Loucy (cell line): Measurements from ENCODE around the gene VWDE.

Experiments
- H2AFZ ChIP-seq: fragments of 200-600 bp; sonication (generic); 2 replicates; pipeline ENCODE4 v1.6.0; 2016; ENCODE audit warnings: antibody characterized with exemption, mild to moderate bottlenecking, low read length, moderate library complexity
- H3F3A ChIP-seq: fragments of 200-600 bp; 2 replicates; pipeline ENCODE4 v1.6.0; 2016; ENCODE audit warnings: antibody characterized with exemption, low read depth, mild to moderate bottlenecking
- H3K27me3 ChIP-seq: fragments of 200-600 bp; sonication (generic); 2 replicates; pipeline ENCODE4 v1.6.1; 2014; ENCODE audit warnings: low read length, mild to moderate bottlenecking; ENCODE audit not compliant: insufficient read depth, poor library complexity, severe bottlenecking
- H3K36me3 ChIP-seq: fragments of 200-600 bp; sonication (generic); 2 replicates; pipeline ENCODE4 v1.6.1; 2016; ENCODE audit warnings: low read length; ENCODE audit not compliant: insufficient read depth
- H3K4me1 ChIP-seq: fragments of 200-600 bp; sonication (generic); 2 replicates; pipeline ENCODE4 v1.5.1; 2014; ENCODE audit warnings: low read length, mild to moderate bottlenecking; ENCODE audit not compliant: insufficient read depth, poor library complexity, severe bottlenecking
- H3K4me2 ChIP-seq: fragments of 200-600 bp; sonication (generic); 2 replicates; pipeline ENCODE4 v1.6.0; 2014; ENCODE audit warnings: antibody characterized with exemption, low read length, low read depth, mild to moderate bottlenecking; ENCODE audit not compliant: poor library complexity, severe bottlenecking
- H3K4me3 ChIP-seq: fragments of 200-600 bp; sonication (generic); 2 replicates; pipeline ENCODE4 v1.5.1; 2014; ENCODE audit warnings: low read length, mild to moderate bottlenecking, mixed read lengths; ENCODE audit not compliant: poor library complexity, severe bottlenecking
- H3K79me2 ChIP-seq: fragments of 200-600 bp; sonication (generic); 2 replicates; pipeline ENCODE4 v1.6.1; 2014; ENCODE audit warnings: low read length; ENCODE audit not compliant: insufficient read depth
- H3K9ac ChIP-seq: fragments of 200-600 bp; sonication (generic); 2 replicates; pipeline ENCODE4 v1.6.0; 2014; ENCODE audit warnings: mild to moderate bottlenecking, low read depth, low read length, moderate library complexity; ENCODE audit not compliant: poor library complexity, severe bottlenecking
- H3K9me2 ChIP-seq: fragments of 200-600 bp; sonication (generic); replicated peaks from 2 replicates; pipeline ENCODE4 v1.6.1; 2016; ENCODE audit warnings: low read depth, low read length, mixed read lengths
- H3K9me3 ChIP-seq: fragments of 200-600 bp; sonication (generic); 2 replicates; pipeline ENCODE4 v1.6.1; 2014; ENCODE audit warnings: mild to moderate bottlenecking, antibody characterized with exemption, low read length, low read depth; ENCODE audit not compliant: insufficient read depth
- H4K20me1 ChIP-seq: fragments of 200-600 bp; sonication (generic); 2 replicates; pipeline ENCODE4 v1.6.0; 2014; ENCODE audit warnings: antibody characterized with exemption, low read length, mild to moderate bottlenecking; ENCODE audit not compliant: insufficient read depth, poor library complexity, severe bottlenecking
- EZH2phosphoT487 ChIP-seq: fragments of 200-600 bp; IDR thresholded peaks from 2 replicates; pipeline ENCODE4 v1.6.1; 2018; ENCODE audit warnings: antibody characterized with exemption, mild to moderate bottlenecking, moderate library complexity, borderline replicate concordance
- TF ChIP-seq, protein P1 (sequence below): fragments of 200-600 bp; sonication (generic); conservative IDR thresholded peaks from 2 replicates; pipeline ENCODE4 v1.5.1; 2014; ENCODE audit warnings: mild to moderate bottlenecking, antibody characterized with exemption, low read length

Gene VWDE

DNA sequence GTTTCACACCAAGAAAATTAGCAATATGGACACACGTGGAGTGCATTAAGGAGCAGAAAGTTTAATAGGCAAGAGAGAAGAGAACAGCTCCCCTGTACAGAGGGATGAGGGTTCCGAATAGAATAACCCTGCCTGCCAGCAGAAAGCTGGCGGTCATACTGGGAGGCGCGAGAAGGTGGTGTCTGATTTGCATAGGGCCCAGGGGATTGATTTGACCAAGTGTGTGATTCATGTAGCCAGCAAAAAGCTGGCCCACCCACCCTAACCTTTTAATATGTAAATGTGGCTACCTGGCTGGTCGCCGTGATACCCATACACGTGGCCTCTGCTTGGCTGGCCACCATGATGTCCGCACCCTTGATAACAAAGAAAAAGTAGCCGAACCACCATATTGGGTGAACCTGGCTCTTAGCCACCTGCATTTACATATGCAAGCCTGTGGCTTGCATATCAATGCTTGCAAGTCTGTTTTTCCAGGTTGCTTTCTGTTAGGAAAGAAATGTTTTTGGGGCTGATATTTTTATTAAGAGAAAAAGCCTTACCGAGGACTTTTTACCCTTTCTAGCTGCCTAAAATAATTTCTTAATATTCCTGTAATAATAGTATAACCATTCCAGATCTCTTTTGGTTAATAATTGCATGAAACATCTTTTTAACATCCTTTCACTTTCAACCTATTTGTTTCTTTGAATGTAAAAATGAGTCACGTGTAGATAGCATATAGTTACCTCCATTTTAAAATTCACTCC is 20.5 kb upstream of the VWDE start:
- TF ChIP-seq EZH2phosphoT487: no peak
- TF ChIP-seq, protein P1, sequence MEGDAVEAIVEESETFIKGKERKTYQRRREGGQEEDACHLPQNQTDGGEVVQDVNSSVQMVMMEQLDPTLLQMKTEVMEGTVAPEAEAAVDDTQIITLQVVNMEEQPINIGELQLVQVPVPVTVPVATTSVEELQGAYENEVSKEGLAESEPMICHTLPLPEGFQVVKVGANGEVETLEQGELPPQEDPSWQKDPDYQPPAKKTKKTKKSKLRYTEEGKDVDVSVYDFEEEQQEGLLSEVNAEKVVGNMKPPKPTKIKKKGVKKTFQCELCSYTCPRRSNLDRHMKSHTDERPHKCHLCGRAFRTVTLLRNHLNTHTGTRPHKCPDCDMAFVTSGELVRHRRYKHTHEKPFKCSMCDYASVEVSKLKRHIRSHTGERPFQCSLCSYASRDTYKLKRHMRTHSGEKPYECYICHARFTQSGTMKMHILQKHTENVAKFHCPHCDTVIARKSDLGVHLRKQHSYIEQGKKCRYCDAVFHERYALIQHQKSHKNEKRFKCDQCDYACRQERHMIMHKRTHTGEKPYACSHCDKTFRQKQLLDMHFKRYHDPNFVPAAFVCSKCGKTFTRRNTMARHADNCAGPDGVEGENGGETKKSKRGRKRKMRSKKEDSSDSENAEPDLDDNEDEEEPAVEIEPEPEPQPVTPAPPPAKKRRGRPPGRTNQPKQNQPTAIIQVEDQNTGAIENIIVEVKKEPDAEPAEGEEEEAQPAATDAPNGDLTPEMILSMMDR: no peak
- no peak overlapping the region for H3K9ac ChIP-seq
- no peaks in the 10 kb centered on the region for H3K9me2 ChIP-seq
- no peaks in the 10 kb centered on the region for H3K36me3 ChIP-seq
- H3K27me3 ChIP-seq: no peaks in the 10 kb centered on the region
- no peaks in the 10 kb centered on the region for H3K79me2 ChIP-seq
- H4K20me1 ChIP-seq: no peaks in the 10 kb centered on the region
- H3K9me3 ChIP-seq: no peaks in the 10 kb centered on the region
- H3K4me3 ChIP-seq: no peak overlapping the region
- no peaks in the 10 kb centered on the region for H3K4me1 ChIP-seq
- no peak overlapping the region for H3K4me2 ChIP-seq
- no peak overlapping the region for H2AFZ ChIP-seq
- H3F3A ChIP-seq: no peaks in the 10 kb centered on the region

DNA sequence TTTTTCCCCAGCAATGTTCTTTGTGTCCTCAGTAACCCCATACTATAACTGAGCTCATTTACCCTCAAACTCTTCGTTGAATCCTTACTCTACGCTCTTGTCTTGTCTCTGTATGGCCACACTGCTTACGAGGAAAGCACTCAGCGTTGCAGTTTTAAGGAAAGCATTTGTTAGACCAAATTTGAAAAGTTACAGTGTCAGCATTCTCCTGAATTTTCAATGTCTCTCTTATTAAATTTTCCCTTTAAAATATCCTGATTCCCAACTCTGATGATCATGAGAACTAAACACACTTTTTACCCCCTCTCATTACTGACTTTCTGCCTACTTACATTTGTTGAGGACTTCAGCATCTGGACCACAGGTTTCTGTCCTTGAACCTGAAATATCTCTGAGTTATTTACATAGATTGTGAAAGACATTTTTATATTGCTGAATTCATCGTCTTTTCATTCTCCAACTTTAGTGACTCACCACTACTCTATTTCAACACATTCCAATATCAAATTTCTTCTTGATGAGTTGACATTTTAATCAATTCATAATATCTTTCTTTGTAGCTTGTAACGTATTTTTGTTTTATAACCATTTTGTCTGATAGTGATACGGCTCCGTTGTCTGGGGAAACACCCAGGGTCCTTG is 19.8 kb upstream of the VWDE start:
- no peaks in the 10 kb centered on the region for H3K27me3 ChIP-seq
- no peak overlapping the region for H3K4me3 ChIP-seq
- H4K20me1 ChIP-seq: no peaks in the 10 kb centered on the region
- H3K9ac ChIP-seq: no peak overlapping the region
- no peak overlapping the region for H2AFZ ChIP-seq
- no peaks in the 10 kb centered on the region for H3K79me2 ChIP-seq
- no peaks in the 10 kb centered on the region for H3K36me3 ChIP-seq
- no peak overlapping the region for H3K4me2 ChIP-seq
- no peaks in the 10 kb centered on the region for H3F3A ChIP-seq
- H3K4me1 ChIP-seq: no peaks in the 10 kb centered on the region
- H3K9me3 ChIP-seq: no peaks in the 10 kb centered on the region
- no peak for TF ChIP-seq EZH2phosphoT487
- TF ChIP-seq, protein P1: no peak
- H3K9me2 ChIP-seq: no peaks in the 10 kb centered on the region

DNA sequence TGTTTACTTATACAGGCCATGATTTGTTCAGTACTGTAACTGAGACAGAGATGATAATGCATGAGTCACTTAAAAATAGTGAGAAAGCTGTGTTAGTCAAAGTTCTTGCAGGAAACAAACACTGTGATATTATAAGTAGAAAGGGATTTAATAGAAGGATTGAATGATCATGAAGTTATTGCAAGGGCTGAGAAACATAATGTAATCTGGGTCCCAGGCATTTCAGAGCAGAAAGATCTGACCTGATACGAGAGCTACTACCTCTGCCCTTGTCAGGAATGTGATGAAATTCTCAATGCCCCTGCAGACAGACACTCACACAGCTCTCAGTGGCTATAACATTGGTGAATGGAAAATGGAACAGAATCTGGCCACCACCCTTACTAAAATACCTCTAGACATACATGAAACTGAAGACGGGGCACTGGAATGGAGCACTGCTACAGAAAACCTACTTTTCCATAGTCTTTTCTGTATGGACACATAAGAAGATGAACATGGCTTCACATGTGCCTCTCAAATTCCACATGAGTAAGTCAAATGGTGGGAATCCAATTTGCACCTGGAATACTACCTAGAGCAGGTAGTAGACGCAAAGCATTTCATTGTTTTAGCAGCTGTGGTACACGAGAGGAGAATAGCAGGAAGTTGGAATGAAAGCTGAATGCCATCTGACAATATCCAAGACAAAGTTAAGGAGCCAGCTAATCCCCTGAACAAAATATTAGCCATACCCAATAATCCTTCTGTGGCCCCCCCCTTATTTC is 19.1 kb upstream of the VWDE start:
- TF ChIP-seq EZH2phosphoT487: no peak
- H3K4me3 ChIP-seq: no peak overlapping the region
- no peaks in the 10 kb centered on the region for H3K9me2 ChIP-seq
- no peak overlapping the region for H3K9ac ChIP-seq
- H3K4me2 ChIP-seq: no peak overlapping the region
- no peaks in the 10 kb centered on the region for H3K9me3 ChIP-seq
- H3K4me1 ChIP-seq: no peaks in the 10 kb centered on the region
- H3F3A ChIP-seq: no peaks in the 10 kb centered on the region
- H4K20me1 ChIP-seq: no peaks in the 10 kb centered on the region
- H2AFZ ChIP-seq: no peak overlapping the region
- no peaks in the 10 kb centered on the region for H3K36me3 ChIP-seq
- H3K27me3 ChIP-seq: no peaks in the 10 kb centered on the region
- H3K79me2 ChIP-seq: no peaks in the 10 kb centered on the region
